PC-9 (cell line): ENCODE results near the gene KRTAP3-3.

ENCODE experiments used
- CTCF ChIP-seq: fragments of 200-600 bp; sonication (generic); conservative IDR thresholded peaks from 2 replicates; pipeline ENCODE4 v1.6.1; 2017; ENCODE audit warnings: mixed run types, antibody characterized with exemption, mild to moderate bottlenecking, moderate library complexity
- EZH2 ChIP-seq: fragments of 200-600 bp; sonication (generic); IDR thresholded peaks from 2 replicates; pipeline ENCODE4 v1.8.0; 2017; ENCODE audit warnings: antibody characterized with exemption, low read depth

DNA sequence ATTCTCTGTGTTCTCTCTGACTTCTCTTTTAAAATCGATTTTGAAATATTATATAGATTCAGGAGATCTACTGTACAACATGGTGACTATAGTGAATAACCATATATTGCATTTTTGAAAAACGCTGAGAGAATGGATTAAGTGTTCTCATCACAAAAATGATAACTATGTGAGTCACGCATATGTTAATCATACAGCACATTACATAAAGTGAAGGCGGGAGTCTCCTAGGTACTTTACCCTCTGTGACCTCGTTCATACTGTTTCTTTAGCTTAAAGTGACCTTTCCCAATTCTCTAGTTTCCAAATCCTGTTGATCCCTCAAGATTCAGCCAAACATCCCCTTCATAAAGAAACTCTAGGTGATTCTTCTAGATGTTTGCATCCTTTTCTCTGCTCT is 8.8 kb upstream of the KRTAP3-3 start:
- no peak for TF ChIP-seq CTCF
- no peak for TF ChIP-seq EZH2
